Measurements from ENCODE around the gene KCP. TPM values are rescaled to one million over a fixed set of nuclear protein-coding genes. Genes with fewer than 3 reads are reported as not detected.
A peak's percentile ranks its signal among the peaks of the same experiment; 100 is the strongest.

KCP gene
- total RNA-seq, 2 experiments from 2014 or later = 1.4 to 2.3 TPM

DNA sequence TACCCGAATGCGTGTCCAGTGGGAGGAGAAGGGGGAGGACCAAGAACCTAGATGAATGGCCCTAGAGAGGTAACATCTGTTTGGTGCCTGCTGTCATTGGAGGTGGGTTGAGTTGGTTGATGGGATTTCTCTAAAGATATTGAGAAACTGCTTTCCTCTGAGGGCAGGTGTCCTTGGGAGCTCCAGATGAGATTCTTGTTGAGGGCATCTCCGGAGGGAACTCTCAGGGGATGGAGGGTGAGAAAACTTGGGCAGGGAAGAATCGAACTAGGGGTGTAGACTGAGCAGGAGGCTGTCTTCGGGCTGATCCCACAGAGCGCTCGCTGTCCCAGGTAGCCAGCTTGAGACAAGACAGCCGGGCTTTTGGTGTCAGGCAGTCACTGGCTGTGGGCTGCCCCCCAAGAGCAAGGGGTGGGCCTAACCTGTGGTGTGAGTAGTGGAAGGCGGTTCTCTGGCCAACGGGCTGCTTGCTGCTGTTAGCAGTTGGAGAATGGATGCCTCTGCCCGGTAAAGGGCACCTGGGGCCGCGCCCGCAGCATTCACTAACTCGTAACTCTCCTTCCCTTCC lies 30.9 kb upstream of the KCP start:
- Histone ChIP-seq H4K20me1 (ENCODE audit: insufficient read depth, low read length) (no peaks in the 10 kb centered on the region), H3K36me3 (ENCODE audit: insufficient read depth, low read length) (no peaks in the 10 kb centered on the region), H3K27ac (ENCODE audit: low read depth, low read length, poor library complexity, severe bottlenecking) (peak overlapping the region; percentile 75), H3K4me1 (ENCODE audit: insufficient read depth, low read length, poor library complexity, severe bottlenecking) (peaks cover 37% of the 10 kb centered on the region), H3K79me2 (ENCODE audit: insufficient read depth, low read depth, low read length) (no peaks in the 10 kb centered on the region), H2AFZ (ENCODE audit: low read length) (peak overlapping the region; percentile 80), H3K4me3 (ENCODE audit: low read depth, low read length, poor library complexity, severe bottlenecking) (peak overlapping the region; percentile 60), H3K9me2 (ENCODE audit: insufficient read depth, low read length) (no peaks in the 10 kb centered on the region), H3K9me3 (ENCODE audit: low read length) (no peaks in the 10 kb centered on the region), H3K4me2 (ENCODE audit: low read length) (peak overlapping the region; percentile 85)
- intact Hi-C loops (cut with micrococcal nuclease; ENCODE audit: unreplicated experiment) = no loop called here
- no peak for DNase-seq (ENCODE audit: low spot score)
- POLR2A ChIA-PET = interaction anchor here (1.0 to 4.0 kb wide), 7 partner anchors 10 to 123 kb away, joined by 3 to 29 read pairs (median 12); partner anchors contain the start of gene TNPO3
- no TSS peak for BruUV-seq (replicated peaks)
- TF ChIP-seq, protein P1, sequence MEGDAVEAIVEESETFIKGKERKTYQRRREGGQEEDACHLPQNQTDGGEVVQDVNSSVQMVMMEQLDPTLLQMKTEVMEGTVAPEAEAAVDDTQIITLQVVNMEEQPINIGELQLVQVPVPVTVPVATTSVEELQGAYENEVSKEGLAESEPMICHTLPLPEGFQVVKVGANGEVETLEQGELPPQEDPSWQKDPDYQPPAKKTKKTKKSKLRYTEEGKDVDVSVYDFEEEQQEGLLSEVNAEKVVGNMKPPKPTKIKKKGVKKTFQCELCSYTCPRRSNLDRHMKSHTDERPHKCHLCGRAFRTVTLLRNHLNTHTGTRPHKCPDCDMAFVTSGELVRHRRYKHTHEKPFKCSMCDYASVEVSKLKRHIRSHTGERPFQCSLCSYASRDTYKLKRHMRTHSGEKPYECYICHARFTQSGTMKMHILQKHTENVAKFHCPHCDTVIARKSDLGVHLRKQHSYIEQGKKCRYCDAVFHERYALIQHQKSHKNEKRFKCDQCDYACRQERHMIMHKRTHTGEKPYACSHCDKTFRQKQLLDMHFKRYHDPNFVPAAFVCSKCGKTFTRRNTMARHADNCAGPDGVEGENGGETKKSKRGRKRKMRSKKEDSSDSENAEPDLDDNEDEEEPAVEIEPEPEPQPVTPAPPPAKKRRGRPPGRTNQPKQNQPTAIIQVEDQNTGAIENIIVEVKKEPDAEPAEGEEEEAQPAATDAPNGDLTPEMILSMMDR (conservative IDR thresholded peaks at IDR 0.05; ENCODE audit: low read length) = no peak
- TF ChIP-seq EZH2phosphoT487 (IDR thresholded peaks at IDR 0.05; ENCODE audit: borderline replicate concordance, low read depth, low read length) = no peak
- CTCF ChIA-PET (ENCODE audit: unreplicated experiment) = interaction anchor here (1.4 to 2.9 kb wide), 2 partner anchors 12 to 79 kb away, joined by 4 to 11 read pairs; partner anchors contain the start of gene ATP6V1F

DNA sequence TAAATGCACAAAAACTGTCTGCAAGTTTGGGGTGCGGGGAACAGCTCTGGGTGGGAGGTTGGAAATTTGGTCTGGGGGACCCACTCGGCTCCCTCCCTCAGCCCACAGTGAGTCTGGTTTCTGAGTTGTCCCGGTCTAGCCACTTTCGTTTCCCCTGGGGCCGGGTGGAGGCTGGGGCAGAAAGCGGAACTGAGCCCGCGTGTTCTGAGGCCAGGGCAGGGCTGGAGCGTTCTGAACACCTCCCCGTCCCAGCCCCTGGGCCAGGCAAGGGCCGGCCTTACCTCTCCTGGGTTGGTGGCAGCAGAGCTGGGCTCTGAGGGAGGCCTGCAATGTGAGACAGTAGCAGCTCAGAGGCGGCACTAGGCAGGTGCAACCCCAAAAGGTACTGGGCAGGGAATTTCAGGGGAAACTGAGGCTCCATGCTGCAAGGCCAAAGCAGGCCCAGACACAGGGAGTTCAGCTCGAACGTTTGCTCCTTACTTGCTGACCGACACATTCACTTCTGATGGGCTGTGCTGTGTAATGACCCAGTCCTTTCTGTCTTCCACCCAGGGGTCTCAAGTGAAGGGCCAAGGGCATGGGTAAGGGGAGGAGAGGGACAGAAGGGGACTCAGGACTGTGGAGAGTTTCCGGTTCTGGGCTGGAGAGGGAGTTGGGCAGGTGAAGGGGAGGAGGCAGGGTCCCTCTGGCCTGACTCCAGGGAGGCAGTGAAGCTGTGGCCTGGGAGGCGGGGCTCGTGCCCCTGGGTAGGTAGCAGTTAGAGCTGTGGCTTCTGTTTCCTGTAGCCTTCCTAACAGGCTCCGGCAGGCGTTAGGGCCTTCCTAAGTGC lies 30.2 kb upstream of the KCP start:
- intact Hi-C loops (cut with micrococcal nuclease; ENCODE audit: unreplicated experiment) = loop anchor here (1.0 kb wide), 2 partner anchors 15 to 69 kb away; no protein-coding TSS in a partner anchor
- TF ChIP-seq, protein P1 (conservative IDR thresholded peaks at IDR 0.05; ENCODE audit: low read length) = 0 out of 2 replicates have a peak, but pooled peaks have one; percentile 4
- TF ChIP-seq EZH2phosphoT487 (IDR thresholded peaks at IDR 0.05; ENCODE audit: borderline replicate concordance, low read depth, low read length) = no peak
- Histone ChIP-seq H3K27ac (ENCODE audit: low read depth, low read length, poor library complexity, severe bottlenecking) (peak overlapping the region; percentile 75), H3K4me1 (ENCODE audit: insufficient read depth, low read length, poor library complexity, severe bottlenecking) (peaks cover 37% of the 10 kb centered on the region), H4K20me1 (ENCODE audit: insufficient read depth, low read length) (no peaks in the 10 kb centered on the region), H3K79me2 (ENCODE audit: insufficient read depth, low read depth, low read length) (no peaks in the 10 kb centered on the region), H3K4me2 (ENCODE audit: low read length) (peak overlapping the region; percentile 85), H3K9me2 (ENCODE audit: insufficient read depth, low read length) (no peaks in the 10 kb centered on the region), H2AFZ (ENCODE audit: low read length) (peak overlapping the region; percentile 80), H3K4me3 (ENCODE audit: low read depth, low read length, poor library complexity, severe bottlenecking) (peak overlapping the region; percentile 60), H3K36me3 (ENCODE audit: insufficient read depth, low read length) (no peaks in the 10 kb centered on the region), H3K9me3 (ENCODE audit: low read length) (no peaks in the 10 kb centered on the region)
- peak; percentile 93 for DNase-seq (ENCODE audit: low spot score)
- BruUV-seq (replicated peaks) = no TSS peak
- POLR2A ChIA-PET = interaction anchor here (0.5 to 4.0 kb wide), 12 partner anchors 11 to 148 kb away, joined by 3 to 29 read pairs (median 4); partner anchors contain the start of genes KCP and TNPO3
- CTCF ChIA-PET (ENCODE audit: unreplicated experiment) = interaction anchor here (0.6 to 2.9 kb wide), 4 partner anchors 8 to 521 kb away, joined by 3 to 11 read pairs (median 4); partner anchors contain the start of gene ATP6V1F
